Gastrocnemius medialis (tissue), 4 donors: ENCODE results near the gene MIF4GD.

Source experiments
- POLR2A ChIP-seq, 2 donors: fragments of 450-650 bp; IDR thresholded peaks; one replicate each; pipeline ENCODE4 v1.6.1; 2017; ENCODE audit warnings: antibody characterized with exemption in 2 of 2, mild to moderate bottlenecking in 2 of 2, moderate library complexity in 2 of 2
- TF ChIP-seq, protein P1 (sequence below), 5 experiments: fragments of 450-650 bp in 3 of 5; fragments of 200-600 bp in 2 of 5; sonication (generic) in 2 of 5; IDR thresholded peaks in 4 of 5; conservative IDR thresholded peaks in 1 of 5; 1 replicate in 4 of 5; 2 replicates in 1 of 5; pipeline ENCODE4 v1.5.1; 2016 to 2019; ENCODE audit warnings: antibody characterized with exemption in 5 of 5, mild to moderate bottlenecking in 3 of 5, moderate library complexity in 3 of 5

DNA sequence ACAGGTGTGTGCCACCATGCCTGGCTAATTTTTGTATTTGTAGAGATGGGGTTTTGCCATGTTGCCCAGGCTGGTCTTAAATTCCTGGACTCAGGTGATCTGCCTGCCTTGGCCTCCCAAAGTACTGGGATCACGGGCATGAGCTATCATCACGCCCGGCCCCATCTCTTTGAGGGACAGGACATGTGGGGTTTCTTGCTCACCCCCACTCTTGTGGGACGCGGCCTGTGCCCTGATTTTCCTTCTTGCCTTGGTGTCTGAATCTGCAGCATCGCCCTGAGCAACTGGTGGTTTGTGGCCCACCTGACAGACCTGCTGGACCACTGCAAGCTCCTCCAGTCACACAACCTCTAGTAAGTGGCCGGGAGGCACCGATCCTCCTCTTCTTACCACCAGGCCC, 40.0 kb downstream of the MIF4GD start:
- TF ChIP-seq POLR2A (IDR thresholded peaks at IDR 0.05) = no peak
- TF ChIP-seq, protein P1, sequence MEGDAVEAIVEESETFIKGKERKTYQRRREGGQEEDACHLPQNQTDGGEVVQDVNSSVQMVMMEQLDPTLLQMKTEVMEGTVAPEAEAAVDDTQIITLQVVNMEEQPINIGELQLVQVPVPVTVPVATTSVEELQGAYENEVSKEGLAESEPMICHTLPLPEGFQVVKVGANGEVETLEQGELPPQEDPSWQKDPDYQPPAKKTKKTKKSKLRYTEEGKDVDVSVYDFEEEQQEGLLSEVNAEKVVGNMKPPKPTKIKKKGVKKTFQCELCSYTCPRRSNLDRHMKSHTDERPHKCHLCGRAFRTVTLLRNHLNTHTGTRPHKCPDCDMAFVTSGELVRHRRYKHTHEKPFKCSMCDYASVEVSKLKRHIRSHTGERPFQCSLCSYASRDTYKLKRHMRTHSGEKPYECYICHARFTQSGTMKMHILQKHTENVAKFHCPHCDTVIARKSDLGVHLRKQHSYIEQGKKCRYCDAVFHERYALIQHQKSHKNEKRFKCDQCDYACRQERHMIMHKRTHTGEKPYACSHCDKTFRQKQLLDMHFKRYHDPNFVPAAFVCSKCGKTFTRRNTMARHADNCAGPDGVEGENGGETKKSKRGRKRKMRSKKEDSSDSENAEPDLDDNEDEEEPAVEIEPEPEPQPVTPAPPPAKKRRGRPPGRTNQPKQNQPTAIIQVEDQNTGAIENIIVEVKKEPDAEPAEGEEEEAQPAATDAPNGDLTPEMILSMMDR (IDR thresholded peaks at IDR 0.05 in 4 of 5, conservative IDR thresholded peaks at IDR 0.05 in 1 of 5) = no peak
